ENCODE results near the gene SERPINH1.
A peak's percentile ranks its signal among the peaks of the same experiment; 100 is the strongest.
"Not testable (repeated sequence)": the region's sequence is repeated elsewhere in the genome, so short reads cannot be mapped to it uniquely, and the experiment has no call there.

SERPINH1 gene

DNA sequence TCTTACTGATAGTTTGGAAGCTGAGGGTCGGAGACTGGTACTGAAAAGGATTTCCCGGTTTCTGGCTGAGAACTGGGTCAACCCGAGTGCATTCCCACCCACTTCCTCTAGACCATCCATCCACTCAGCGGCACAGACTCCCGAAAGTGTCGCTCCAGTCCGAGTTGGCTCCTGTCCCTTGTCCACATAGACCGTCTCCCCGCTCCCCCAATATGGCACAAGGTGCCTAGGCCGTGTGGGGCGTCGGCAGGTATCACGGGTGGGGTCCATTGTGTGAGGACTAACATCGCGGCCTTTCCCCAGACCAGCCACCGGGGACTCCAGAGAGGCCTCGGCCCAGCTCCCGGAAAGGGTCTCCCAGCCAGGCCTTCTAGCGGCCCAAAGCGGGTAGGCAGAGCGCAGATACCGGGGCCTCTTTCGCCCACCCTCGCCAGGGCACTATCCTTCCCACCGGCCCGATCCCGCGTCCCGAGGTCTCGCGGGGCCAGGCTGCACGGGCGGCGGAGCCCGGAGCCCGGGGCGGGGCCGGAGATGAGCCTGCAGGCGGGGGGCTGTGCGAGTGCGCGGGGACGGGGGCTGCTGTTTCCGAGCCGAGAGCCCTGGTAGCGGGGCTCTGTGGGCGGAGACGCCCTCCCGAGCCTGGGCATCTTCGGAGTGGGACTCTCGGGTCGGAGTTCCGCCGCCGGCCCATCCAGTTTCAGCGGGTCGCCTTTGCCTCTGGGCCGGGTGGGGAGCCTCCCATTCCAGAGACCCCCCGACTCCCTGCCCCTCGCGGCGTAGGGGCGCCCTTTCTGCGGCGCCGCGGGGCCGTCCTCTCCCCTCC lies 21.1 kb downstream of the SERPINH1 start:
- peak; percentile 89 for DNase-seq (ENCODE audit: insufficient read length)
- peak; percentile 87 for FAIRE-seq
- TF ChIP-seq TAF1 (IDR thresholded peaks at IDR 0.05; ENCODE audit: borderline replicate concordance, low read depth, low read length) (peak; percentile 55; the same call in 1 of the 2 replicates), POLR2A (IDR thresholded peaks at IDR 0.05; ENCODE audit: low read depth, low read length) (peak; percentile 81), POLR2AphosphoS5 (IDR thresholded peaks at IDR 0.05; ENCODE audit: low read depth, low read length) (peak; percentile 63; the same call in 1 of the 2 replicates)

DNA sequence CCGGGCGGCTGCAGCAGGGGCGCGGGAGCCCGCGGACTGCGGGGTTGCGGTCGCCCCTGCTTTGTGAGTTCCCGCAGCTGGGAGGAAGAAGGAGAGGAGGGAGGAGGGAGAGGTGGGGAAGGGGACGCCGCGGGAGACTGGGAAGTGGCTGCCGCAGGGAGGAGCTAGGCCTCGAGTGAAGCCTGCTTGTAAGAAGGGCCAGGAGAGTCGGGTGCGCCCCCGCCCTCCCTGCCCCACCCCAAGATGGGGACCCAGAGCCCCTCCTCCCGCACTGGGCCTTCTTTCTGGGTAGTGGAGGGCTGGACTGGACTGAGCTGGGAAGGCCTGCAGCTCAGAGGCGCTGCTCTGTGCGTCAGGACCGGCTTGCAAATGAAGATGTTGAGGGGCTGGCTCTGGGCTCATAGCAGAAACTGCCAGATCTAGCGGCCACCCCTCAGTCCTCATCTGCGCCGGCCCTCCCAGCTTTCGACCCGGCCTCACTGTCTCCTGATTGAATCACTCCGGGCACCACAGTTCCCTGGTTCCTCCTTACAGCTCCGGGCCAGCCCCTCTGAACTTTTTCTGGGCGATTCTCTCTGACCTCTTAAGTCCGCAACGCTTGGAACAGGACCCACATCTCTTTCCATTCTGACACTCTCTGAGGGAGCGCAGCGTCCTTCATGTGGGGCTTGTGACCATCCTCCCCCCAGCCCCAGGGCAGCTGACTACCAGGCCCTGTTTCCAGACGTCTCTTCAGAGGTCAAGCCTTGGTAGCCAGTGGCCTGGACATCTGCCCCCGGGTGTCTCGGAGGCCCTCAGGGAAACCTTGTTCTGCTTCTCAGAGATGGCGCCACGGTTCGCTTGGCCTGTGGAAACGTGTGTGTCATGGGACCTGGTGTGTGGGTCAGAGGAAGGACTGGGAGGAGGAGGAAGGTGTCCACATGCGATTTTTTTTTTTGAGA lies 21.9 kb downstream of the SERPINH1 start:
- DNase-seq (ENCODE audit: insufficient read length) = peak; percentile 44
- FAIRE-seq = no peak
- TF ChIP-seq POLR2A (IDR thresholded peaks at IDR 0.05; ENCODE audit: low read depth, low read length) = no peak
- no peak for TF ChIP-seq TAF1 (IDR thresholded peaks at IDR 0.05; ENCODE audit: borderline replicate concordance, low read depth, low read length)
- TF ChIP-seq POLR2AphosphoS5 (IDR thresholded peaks at IDR 0.05; ENCODE audit: low read depth, low read length) = no peak

DNA sequence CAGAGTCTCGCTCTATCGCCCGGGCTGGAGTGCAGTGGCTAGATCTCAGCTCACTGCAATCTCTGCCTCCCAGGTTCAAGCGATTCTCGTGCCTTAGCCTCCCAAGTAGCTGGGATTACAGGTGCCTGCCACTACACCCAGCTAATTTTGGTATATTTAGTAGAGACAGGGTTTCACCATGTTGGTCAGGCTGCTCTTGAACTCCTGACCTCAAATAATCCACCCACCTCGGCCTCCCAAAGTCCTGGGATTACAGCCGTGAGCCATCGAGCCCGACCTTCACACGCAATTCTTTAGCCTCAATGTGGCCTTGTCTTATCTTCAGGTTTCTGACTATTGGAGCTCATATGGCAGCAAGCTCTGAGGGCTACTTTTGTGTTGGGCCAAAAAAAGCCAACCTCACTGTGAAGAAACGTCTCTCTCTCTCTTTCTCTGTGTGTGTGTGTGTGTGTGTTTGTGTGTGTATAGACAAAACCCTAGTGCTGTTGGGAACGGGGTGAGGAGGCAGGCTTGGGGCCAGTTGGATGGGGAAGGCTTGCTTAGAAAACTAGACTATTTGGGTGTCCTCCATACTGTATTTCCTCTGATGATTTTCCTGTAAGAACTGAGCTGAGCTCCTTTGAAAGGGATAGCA lies 22.7 kb downstream of the SERPINH1 start:
- FAIRE-seq = not testable (repeated sequence)

DNA sequence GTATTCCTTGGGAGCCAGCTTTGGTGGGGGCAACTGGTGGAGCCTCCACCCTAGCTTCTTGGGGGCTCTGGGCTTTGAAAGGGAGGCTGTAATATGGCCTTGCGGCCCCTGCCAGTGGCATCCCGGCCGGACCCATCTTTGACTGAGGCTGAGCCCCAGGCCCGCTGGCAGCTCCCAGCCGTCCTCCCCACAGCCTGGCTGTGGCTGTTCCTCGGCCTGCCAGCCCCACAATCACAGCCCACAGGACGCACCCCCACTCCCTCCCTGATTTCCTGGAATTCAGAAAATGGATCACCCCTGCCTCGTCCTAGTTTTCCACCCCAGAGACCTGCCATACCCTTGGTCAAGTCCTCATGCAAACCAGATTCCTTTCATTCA lies 23.2 kb downstream of the SERPINH1 start:
- FAIRE-seq (no peak), DNase-seq (ENCODE audit: insufficient read length) (no peak)
- TF ChIP-seq TAF1 (IDR thresholded peaks at IDR 0.05; ENCODE audit: borderline replicate concordance, low read depth, low read length) (no peak), POLR2AphosphoS5 (IDR thresholded peaks at IDR 0.05; ENCODE audit: low read depth, low read length) (no peak), POLR2A (IDR thresholded peaks at IDR 0.05; ENCODE audit: low read depth, low read length) (no peak)

More for the DNA sequence above, 22.7 kb downstream of the SERPINH1 start:
- DNase-seq (ENCODE audit: insufficient read length) = not testable (repeated sequence)

DNA sequence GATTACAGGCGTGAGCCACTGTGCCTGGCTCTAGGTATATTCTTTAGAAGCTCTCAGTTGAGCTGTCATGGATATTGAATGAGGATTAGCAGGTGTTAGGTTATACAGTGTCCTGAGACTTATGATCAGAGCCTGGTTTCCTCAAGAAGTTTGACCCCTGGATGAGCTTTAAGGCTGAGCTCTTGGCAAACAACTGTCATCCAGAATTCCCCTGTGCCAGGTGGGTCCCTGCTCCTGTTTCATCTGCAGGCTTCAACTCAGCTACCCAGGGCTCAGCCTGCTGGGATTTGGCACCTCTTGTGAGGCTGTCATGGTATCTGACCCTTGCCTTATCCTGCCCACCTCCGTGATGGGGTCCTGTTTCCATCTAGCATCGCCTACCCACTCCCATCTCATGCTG lies 24.3 kb downstream of the SERPINH1 start:
- DNase-seq (ENCODE audit: insufficient read length) = no peak
- TF ChIP-seq POLR2A (IDR thresholded peaks at IDR 0.05; ENCODE audit: low read depth, low read length) (no peak), POLR2AphosphoS5 (IDR thresholded peaks at IDR 0.05; ENCODE audit: low read depth, low read length) (no peak), TAF1 (IDR thresholded peaks at IDR 0.05; ENCODE audit: borderline replicate concordance, low read depth, low read length) (no peak)
- FAIRE-seq = no peak

DNA sequence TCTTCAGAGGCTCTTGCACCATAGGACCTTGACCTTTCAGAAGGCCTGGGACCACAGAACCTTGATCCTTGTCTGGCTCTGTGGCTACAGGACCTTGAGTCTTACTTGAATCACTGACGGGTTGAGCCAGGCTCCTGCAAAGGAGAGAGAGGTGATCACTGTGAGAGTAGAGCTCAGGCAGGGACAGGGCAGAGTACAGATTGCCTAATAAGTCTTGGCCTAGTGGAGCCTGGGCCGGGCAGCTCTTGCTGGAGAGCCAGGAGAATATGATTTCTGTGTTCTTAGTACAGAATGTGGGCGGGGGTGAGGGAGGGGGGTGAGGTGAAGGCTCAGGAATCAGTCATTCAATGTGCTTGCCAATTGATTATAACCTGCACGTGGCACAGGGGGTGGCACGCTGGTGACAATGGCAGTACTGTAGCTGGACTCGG lies 26.0 kb downstream of the SERPINH1 start:
- DNase-seq (ENCODE audit: insufficient read length) = no peak
- FAIRE-seq = no peak
- no peak for TF ChIP-seq POLR2A (IDR thresholded peaks at IDR 0.05; ENCODE audit: low read depth, low read length)
- no peak for TF ChIP-seq TAF1 (IDR thresholded peaks at IDR 0.05; ENCODE audit: borderline replicate concordance, low read depth, low read length)
- TF ChIP-seq POLR2AphosphoS5 (IDR thresholded peaks at IDR 0.05; ENCODE audit: low read depth, low read length) = no peak

DNA sequence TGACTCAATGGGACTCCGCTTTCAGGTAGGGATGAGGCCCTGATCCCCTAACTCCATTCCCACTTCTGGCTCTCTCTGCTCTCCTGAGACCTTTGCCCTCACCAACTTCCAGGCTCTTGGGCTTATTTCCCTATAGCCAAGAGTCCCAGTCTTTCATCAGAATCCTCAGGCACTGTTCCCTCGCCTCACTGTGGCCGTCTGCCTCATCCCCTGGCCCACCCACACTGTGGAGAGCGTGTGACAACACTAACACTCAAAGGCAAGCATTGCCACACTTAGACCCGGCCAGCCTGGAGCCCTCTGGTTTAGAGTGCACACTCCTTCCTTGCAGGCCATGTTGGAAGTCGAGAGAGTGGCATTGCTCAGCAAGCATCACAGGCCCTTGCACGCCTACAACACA lies 27.0 kb downstream of the SERPINH1 start:
- DNase-seq (ENCODE audit: insufficient read length) (no peak), FAIRE-seq (no peak)
- no peak for TF ChIP-seq POLR2A (IDR thresholded peaks at IDR 0.05; ENCODE audit: low read depth, low read length)
- TF ChIP-seq TAF1 (IDR thresholded peaks at IDR 0.05; ENCODE audit: borderline replicate concordance, low read depth, low read length) = no peak
- no peak for TF ChIP-seq POLR2AphosphoS5 (IDR thresholded peaks at IDR 0.05; ENCODE audit: low read depth, low read length)

DNA sequence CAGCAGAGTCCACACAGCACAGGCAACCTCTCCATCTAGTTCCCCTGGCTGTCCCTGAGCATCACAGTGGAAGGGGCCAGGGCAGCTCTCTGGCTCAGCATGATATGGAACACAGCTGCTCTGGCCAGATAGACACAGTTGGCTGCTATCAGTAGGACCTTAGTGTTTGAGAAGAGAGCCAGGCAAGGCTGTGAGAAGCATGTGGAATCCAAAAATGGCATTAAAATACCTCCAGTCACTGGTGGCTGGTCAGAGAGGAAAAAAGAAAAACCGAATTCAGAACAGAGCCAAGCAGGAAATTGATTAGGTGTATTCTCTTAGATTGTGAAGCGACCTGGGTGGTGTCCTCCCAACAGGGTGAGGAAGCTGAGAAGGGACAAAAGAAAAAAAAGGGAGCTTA lies 27.9 kb downstream of the SERPINH1 start:
- DNase-seq (ENCODE audit: insufficient read length) = no peak
- TF ChIP-seq TAF1 (IDR thresholded peaks at IDR 0.05; ENCODE audit: borderline replicate concordance, low read depth, low read length) (no peak), POLR2AphosphoS5 (IDR thresholded peaks at IDR 0.05; ENCODE audit: low read depth, low read length) (no peak), POLR2A (IDR thresholded peaks at IDR 0.05; ENCODE audit: low read depth, low read length) (no peak)
- FAIRE-seq = no peak

DNA sequence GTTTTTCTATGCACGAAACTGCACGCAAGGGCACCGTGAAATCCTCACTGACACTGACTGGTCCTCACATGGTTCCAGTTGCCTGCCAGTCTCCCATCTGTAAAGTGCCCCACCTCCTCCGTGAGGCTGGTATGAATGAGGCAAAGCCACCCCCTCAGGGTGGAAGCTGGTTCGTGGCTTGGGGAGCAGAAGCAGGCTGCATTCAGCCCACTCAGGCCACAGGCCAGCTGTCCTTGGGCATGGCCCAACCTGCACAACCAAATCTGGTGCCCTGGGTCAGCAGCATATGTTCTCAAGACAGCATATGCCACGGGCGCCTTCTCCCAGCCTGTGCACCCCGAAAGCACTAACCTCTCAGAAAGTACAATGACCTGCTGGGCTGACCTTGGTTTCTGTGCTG lies 29.3 kb downstream of the SERPINH1 start:
- TF ChIP-seq POLR2A (IDR thresholded peaks at IDR 0.05; ENCODE audit: low read depth, low read length) = no peak
- TF ChIP-seq POLR2AphosphoS5 (IDR thresholded peaks at IDR 0.05; ENCODE audit: low read depth, low read length) = no peak
- no peak for TF ChIP-seq TAF1 (IDR thresholded peaks at IDR 0.05; ENCODE audit: borderline replicate concordance, low read depth, low read length)
- DNase-seq (ENCODE audit: insufficient read length) (no peak), FAIRE-seq (no peak)

DNA sequence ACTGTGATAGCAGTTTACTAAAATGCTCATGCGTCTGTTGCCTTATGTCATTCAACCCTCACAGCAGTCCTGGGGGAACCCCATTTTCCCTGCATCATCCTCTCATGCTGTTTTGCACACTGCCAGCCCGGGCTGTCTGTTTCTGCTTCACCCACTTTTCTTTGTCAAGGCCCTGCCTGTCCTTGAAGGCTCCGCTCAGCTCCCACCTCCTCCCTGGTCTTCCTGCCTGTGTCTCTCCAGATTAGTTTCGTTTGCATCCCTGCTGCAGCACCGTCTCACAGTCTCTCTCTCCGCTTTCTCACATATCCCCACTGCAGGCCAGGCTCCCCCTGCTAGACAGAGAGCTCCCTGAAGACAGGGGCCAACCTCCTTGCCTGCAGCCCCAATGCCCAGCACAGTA lies 29.9 kb downstream of the SERPINH1 start:
- TF ChIP-seq TAF1 (IDR thresholded peaks at IDR 0.05; ENCODE audit: borderline replicate concordance, low read depth, low read length) (no peak), POLR2A (IDR thresholded peaks at IDR 0.05; ENCODE audit: low read depth, low read length) (no peak), POLR2AphosphoS5 (IDR thresholded peaks at IDR 0.05; ENCODE audit: low read depth, low read length) (no peak)
- DNase-seq (ENCODE audit: insufficient read length) = no peak

DNA sequence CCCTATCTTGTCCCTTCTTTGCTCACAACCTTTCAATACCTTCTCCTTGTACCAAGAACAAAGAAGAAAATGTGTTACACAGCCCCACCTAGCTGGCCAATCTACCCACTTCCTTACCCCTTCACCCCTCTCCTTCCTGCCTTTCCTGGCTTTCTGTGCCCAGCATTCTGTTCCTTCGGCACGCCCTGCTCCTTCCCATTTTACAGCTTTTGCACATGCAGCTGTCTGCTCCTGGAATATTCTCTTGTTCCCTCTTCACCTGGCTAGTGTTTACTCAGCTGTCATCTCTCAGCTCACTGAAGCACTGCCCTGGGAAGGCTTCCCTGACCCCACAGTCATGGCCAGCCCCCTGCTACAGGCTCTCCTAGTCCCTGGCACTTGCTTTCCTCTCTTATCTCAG lies 30.7 kb downstream of the SERPINH1 start:
- TF ChIP-seq POLR2A (IDR thresholded peaks at IDR 0.05; ENCODE audit: low read depth, low read length) = no peak
- no peak for TF ChIP-seq TAF1 (IDR thresholded peaks at IDR 0.05; ENCODE audit: borderline replicate concordance, low read depth, low read length)
- no peak for TF ChIP-seq POLR2AphosphoS5 (IDR thresholded peaks at IDR 0.05; ENCODE audit: low read depth, low read length)
- no peak for DNase-seq (ENCODE audit: insufficient read length)
- FAIRE-seq = no peak

More for the DNA sequence above, 29.9 kb downstream of the SERPINH1 start:
- no peak for FAIRE-seq
